Measurements from ENCODE around the gene U2AF1.
"Not testable (repeated sequence)": the region's sequence is repeated elsewhere in the genome, so short reads cannot be mapped to it uniquely, and the experiment has no call there.

U2AF1 gene, protein sequence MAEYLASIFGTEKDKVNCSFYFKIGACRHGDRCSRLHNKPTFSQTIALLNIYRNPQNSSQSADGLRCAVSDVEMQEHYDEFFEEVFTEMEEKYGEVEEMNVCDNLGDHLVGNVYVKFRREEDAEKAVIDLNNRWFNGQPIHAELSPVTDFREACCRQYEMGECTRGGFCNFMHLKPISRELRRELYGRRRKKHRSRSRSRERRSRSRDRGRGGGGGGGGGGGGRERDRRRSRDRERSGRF

DNA sequence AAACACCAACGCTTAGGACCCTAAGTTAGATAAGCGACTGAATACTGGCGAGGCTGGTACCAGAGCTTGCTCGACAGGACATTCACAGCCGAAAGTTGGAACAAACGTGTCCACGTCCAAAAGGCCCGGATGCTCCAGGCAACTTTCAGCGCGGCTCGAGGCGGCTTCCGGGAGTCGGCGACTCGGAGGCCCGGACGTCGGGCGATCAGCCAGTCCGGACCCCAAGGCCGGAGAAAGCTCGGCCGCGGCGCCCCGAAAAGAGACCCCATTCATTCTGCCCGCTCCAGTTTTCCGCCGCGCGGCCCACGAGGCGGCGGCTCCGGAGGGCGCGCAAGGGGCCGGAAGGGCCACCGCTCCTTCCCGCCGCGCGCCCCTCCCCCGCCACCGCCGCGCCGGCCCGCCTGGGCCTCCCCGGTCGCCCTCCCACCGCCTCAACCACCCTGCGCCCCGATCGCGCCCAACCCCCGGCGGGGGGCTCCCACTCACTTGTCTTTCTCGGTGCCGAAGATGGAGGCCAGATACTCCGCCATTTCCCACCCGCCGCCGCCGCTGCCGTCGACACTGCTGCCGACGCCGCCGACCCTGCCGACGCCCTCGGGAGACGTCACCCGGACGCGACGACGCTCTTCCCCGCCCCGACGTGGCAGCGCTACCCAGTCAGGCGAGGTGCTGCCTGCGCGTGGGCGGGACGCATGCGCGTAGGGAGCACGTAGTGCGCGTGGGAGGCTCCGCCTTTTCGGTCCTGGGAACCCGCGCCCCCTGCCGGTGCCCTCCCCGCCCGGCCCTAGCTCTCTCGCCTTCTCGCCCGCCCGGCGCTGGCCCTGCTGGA lies at the start of gene U2AF1:
U2AF1 (minus strand) TSS at position 606 of the 829 bp plus-strand sequence; CDS start at position 530, 76 bp downstream.
- in situ Hi-C loops (cut with HindIII; ENCODE audit: low sequenced_read_pairs): not testable (repeated sequence)

DNA sequence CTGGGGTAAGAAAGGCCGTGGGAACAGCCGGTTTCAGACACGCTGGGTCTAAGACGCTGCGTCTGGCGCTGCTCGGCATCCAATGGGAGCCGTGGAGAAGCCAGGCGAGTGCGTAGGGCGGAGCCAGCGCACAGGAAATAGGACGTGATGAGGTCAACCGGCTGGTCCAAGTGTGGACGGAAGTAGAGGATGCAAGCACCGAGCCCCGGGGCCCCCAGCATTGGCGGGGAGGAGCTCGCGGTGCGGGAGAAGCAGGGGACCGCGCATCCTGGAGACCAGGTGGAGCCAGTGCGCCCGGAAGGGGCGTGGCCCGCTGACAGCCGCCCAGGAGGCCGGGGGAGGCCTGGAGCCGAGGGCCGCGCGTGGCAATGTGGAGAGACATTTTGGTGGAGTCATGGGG lies 46.2 kb upstream of the U2AF1 start:
- in situ Hi-C loops (cut with HindIII; ENCODE audit: low sequenced_read_pairs): not testable (repeated sequence)

DNA sequence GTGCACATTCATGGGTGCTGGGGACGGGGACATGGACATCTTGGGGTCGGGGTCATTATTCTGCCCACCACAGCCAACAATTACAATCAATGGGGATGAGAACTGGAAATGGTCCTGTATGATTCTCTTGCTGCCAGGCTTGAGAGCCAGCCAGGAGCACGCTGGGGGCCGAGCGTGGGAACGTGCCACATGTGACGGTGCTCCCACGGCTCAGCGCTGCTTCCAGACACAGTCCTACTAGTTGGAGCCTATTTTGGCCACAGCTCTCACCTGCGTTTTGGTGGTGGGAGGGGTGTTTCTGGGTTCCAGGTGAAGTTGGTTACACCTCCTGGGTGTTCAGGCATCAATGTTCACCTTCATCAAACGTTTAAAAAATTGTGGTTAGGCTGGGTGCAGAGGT lies 42.0 kb upstream of the U2AF1 start:
- in situ Hi-C loops (cut with HindIII; ENCODE audit: low sequenced_read_pairs): not testable (repeated sequence)

DNA sequence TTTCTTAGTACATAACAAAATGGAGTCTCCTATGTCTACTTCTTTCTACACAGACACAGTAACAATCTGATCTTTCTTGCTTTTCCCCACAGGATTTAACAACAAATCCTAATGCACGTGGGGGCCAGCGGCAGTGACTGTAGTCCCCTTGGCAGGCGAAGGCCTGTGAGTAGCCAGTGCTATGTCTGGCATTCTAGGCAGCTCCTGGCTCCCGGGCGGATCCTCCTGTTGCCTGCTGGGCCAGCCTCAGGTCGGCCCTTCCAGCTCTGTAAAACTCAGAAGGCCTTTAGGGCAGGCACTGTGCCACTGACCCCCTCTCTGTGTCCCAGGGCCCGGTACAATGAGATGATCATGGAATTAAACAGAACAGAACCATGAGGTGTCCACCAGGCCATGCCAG lies 40.6 kb upstream of the U2AF1 start:
- in situ Hi-C loops (cut with HindIII; ENCODE audit: low sequenced_read_pairs): not testable (repeated sequence)

DNA sequence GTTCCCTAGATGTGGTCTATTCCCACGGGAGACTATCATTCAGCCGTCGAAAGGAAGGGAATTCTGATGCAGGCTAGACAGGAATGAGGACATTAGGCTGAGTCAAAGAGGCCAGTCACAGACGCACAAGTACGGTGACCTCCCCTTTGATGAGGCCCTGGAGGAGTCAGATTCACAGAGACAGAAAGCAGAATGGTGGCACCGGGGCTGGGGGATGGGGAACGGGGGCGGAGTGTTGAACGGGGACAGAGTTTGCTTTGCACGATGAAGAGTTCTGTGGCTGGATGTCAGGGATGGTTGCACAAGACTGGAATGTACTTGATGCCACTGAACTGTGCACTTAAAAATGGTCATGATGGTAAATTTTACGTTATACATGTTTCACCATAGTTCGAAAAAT lies 39.3 kb upstream of the U2AF1 start:
- in situ Hi-C loops (cut with HindIII; ENCODE audit: low sequenced_read_pairs): not testable (repeated sequence)

DNA sequence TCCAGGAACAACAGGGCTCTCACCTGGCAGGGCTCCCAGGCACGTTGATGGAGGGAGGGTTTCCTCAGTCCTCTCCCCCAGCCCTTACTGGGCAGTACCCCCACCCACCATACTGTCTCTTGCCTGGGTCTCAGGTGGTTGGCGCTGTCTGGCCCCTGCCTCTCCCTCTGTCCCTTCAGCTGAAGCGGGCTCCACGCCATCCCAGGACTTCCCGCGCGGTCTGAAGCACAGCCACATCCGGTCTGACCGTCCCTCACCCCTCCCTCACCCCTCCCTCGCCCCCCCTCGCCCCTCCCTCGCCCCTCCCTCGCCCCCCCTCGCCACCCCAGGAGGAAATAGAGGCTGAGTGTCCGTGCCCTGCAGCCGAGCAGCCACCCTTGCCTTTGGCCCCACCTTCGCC lies 34.0 kb upstream of the U2AF1 start:
- in situ Hi-C loops (cut with HindIII; ENCODE audit: low sequenced_read_pairs): not testable (repeated sequence)

DNA sequence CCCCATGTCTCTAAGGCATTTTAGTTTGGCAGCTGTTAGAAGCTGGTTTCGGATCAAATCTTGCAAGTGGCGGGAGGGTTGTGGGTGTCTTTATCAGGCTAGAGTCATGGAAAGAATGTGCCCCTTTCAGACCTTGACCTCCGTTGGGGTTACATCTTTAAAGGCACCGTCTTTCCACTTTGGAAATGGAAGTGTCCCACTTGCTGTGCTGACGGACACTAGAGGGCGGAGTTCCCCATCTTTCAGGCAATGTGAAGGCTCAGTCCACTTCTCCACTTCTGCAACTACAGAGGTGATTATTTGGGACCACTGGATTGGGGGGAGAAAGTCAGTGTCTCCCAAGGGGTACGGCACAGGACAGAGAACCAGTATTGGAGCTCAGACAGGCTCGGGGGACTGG lies 31.6 kb upstream of the U2AF1 start:
- in situ Hi-C loops (cut with HindIII; ENCODE audit: low sequenced_read_pairs): not testable (repeated sequence)

DNA sequence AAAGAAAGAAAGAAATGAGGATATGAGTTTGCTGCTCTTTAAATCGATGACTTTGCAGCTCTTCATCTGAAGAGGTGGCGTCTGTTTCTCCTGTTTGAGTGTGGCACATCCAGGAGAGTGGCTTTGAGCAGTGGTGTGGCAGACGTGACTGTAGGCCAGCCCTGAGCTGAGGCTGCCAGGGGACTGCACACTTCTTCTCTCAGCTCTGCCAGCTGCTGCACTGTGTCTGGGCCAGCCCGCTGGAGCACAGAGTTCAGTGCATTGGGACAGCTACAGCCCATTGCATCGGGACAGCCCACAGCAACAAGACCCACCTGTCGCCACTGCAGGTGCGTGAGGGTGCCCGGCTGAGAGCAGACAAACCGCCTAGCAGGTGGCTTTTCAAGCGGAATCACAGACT lies 27.1 kb upstream of the U2AF1 start:
- in situ Hi-C loops (cut with HindIII; ENCODE audit: low sequenced_read_pairs): not testable (repeated sequence)

DNA sequence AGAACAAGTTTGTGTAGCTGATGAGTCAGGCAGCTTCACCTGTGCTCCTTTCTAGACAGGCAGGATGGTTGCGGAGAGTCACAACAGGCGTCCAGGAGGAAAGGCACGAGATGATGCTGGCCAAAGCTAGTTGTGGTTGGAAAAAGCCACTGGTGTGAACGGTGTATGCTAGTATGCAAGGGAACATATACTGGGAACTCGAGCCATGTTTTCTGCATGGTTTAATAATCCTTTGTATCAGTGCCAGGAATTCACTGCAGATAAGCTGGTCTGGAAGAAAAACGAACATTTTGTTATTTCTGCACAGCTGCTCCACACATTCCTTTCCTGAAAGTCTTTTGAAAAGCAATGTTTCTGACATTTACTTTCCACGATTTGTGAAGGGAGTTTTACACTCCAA lies 22.7 kb upstream of the U2AF1 start:
- in situ Hi-C loops (cut with HindIII; ENCODE audit: low sequenced_read_pairs): not testable (repeated sequence)

DNA sequence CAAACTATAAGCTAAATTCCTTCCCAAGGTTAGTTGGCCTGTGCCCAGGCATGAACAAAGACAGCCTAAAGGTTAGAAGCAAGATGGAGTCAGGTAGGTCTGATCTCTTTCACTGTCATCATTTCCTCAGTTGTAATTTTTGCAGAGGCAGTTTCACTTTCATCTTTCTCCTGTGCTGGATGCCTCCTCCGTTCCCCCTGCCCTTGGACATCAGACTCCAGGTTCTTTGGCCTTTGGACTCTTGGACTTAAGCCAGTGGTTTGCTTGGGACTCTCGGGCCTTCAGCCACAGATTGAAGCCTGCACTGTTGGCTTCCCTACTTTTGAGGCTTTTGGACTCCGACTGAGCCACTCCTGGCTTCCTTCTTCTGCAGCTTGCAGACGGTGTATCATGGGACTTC lies 8.6 kb upstream of the U2AF1 start:
- in situ Hi-C loops (cut with HindIII; ENCODE audit: low sequenced_read_pairs): not testable (repeated sequence)

DNA sequence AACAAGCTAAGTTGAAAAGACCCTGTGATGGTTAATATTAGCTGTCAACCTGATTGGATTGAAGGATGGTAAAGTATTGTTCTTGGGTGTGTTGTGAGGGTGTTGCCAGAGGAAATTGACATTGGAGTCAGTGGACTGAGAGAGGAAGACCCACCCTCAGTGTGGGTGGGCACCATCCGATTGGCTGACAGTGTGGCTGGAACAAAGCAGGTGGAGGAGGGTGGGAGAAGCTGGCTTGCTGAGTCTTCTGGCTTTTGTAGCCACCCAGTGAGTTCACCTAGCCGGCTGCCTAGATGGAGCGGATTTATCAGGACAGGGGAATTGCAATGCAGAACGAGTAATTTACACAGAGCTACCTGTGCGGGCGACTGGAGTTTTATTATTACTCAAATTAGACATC lies 7.1 kb upstream of the U2AF1 start:
- in situ Hi-C loops (cut with HindIII; ENCODE audit: low sequenced_read_pairs): not testable (repeated sequence)

DNA sequence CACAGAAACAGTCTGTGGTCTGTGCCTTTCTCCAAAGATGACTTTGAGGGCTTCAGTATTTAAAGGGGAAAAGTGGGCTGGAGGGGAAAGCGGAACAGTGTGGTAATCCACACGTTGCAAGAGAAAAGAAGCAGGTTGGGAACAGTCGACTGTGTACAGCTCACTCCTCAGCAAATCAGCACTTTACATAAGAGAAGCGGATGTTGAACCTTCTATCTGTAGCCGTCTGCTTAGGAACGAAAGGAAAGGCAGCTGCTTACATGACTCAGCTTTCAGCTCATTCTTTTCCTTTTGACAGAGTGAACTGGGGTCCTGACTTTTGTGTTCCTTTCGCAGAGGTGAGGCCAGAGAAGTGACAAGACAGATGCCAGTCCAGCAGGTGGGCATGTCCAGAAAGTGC lies 1.6 kb upstream of the U2AF1 start:
- in situ Hi-C loops (cut with HindIII; ENCODE audit: low sequenced_read_pairs): not testable (repeated sequence)

DNA sequence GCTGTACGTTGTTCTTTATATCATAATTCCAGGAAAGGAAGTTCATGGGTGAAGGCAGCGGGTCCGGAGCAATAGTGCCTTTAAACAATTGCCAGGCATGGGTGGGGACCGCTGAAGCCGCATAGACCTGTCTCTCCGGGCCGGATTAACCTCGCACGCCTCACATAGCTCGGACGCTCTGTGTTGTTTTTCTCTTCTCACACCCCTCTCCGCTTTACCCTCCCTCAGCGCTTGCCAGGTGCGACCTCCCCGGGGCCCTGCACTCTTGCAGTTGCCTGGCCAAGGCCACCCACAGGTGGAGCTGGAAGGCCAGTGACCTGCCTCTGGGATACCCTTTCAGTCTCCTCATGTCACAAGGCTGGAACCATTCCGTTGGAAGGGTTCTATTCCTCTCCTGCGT lies 807 bp upstream of the U2AF1 start:
- in situ Hi-C loops (cut with HindIII; ENCODE audit: low sequenced_read_pairs): not testable (repeated sequence)

DNA sequence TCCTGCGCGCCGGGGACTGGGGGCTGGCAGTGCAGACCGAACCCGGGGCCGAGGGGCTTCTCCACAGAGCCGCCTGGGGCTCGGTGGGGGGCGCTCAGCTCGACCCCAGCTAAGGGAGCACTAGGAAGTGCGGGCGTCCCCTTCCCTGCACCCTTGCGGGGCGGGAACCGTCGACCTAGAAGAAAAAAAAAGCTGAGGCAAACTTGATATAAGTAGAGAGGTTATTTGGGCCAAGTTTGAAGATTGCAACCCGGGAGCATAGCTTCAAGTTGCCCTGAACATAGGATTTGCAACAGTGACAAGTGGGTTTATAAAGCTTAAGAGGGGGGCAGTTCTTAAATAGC lies 396 bp upstream of the U2AF1 start:
- in situ Hi-C loops (cut with HindIII; ENCODE audit: low sequenced_read_pairs): not testable (repeated sequence)

DNA sequence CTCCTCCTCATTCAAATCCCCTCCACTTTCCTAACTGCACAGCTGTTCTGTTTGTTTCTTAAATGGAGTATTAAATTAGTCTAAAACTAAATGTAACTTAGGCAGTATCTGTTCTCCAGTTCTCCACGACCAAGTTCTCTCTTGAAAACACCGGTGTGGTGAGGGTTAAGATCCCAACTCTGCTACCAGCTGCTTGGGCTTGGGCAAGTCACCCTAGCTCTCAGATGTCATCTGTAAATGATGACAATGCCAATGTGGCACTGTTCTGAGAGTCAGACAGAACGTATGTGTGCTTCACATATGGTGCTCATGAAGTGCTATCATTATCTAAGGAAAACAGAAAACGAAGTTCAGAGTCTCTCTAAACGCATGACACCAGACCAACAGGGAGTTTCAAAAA lies 2.7 kb downstream of the U2AF1 start:
- in situ Hi-C loops (cut with HindIII; ENCODE audit: low sequenced_read_pairs): not testable (repeated sequence)

DNA sequence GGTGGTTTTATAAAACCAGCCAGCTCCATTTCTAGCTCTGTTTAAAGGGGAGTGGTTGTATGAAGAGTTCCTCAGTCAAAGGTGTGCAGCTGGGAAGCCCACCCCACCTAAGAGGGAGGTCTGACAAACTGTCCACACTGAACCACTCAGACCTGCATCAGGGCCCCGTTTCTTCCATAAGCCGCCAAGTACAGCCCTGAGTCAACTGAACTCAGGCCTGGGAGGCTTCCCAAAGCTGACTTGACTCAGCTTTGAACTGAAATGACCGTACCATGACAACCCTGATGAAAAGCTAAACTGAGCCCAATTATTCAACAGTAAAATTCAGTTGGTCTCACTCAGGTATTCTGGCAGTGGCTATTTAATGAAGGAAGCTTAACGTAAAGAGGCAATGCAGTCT lies 5.1 kb downstream of the U2AF1 start:
- in situ Hi-C loops (cut with HindIII; ENCODE audit: low sequenced_read_pairs): not testable (repeated sequence)

DNA sequence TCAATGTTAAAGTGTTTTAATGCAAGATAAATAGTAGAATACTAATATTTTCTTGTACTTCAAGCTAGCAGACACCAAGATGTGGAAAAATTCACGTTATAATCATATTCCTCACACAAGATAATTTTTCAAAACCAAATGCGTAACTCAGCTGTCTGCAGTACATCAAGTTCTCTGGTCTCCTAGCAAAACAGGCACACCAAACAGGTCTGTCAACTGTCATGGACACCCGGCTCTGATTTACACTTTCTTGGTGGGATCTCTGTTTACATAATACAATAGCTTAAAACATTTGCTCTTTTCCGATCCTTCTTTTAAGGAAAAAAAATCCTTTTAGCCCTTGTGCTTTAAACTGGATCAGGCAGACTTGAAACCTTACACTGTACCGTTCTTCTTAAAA lies 5.7 kb downstream of the U2AF1 start:
- in situ Hi-C loops (cut with HindIII; ENCODE audit: low sequenced_read_pairs): not testable (repeated sequence)

DNA sequence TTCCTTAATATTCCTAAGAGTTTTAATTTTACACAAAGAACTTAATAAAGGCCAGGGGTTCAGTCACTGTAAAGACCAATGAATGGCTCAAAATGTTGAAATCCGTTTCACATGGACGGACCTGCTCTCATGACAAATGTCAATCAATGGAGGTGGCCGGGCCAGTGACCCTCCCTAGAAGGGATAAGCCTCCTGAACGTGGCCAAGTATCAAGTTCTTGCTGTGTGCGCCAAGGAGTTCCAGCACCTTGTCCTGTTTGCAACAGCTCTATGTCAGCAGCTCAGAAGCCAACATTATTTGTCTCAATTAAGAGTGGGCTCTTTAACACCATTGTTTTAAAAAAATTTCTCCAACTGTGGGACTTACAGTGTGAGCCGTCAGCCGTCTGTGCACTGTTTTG lies 6.4 kb downstream of the U2AF1 start:
- in situ Hi-C loops (cut with HindIII; ENCODE audit: low sequenced_read_pairs): not testable (repeated sequence)

DNA sequence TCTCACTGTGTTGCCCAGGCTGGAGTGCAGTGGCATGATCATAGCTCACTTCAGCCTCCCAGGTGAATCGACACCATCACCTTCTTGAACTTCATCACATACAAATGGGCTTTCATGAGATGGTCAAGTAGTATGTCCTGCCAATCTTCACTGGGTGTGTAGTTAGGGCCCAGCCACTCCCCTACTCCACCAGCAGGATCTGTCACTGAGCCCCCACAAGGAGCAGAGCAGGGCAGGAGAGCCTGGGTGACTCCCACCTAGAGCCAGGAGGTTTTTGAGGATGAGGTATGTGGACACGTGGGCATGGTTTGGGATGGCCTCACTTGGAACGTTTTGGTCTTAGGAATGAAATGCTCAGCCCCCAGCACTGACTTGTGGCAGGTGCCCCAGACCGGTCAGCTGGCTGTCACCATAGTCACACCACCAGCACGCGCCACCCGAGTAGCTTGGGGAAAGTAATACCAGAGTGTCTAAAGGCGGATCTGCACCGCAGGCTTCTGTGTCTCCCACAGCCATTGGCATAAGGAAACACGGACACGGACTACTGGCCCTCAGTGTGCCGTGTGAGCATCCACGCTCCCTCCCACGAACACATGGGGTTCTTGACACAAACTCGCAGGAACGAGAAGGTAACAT lies 15.3 kb downstream of the U2AF1 start:
- in situ Hi-C loops (cut with HindIII; ENCODE audit: low sequenced_read_pairs): not testable (repeated sequence)

DNA sequence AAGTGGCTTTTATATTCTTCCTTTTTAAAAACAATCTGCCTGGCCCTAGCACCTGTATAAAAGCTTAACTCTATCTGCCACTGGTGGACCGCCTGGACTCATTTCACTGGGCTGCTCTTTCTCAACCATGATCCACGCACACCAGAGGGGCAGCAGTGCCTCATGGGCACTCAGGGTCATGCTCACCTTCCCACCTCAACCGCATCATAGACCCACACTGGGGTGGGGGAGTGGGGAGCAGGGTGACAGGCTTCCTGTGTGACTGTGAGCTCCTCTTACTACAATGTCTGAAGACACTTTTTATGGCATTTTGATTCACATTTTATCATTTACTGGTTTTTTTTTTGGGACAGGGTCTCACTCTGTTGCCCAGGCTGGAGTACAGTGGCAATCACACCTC lies 16.4 kb downstream of the U2AF1 start:
- in situ Hi-C loops (cut with HindIII; ENCODE audit: low sequenced_read_pairs): not testable (repeated sequence)

DNA sequence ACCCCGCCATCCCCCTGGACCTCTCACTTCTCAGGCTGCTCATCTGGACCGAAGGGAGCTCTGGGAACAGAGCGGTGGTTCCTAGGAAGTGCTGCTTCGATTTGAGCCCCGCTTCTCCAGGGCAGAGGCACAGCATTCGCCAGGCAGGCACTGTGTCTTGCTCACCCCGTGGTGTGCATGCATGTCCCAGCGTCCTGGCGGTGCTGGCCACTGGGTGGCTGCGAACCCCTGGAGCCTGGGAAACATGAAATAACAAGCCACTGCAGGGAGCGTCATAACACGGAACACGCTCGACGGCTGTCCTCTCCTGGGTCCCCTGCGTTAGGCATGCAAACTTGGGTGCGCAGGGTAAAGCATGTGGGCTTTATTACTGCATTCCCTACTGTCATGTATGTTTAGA lies 17.9 kb downstream of the U2AF1 start:
- in situ Hi-C loops (cut with HindIII; ENCODE audit: low sequenced_read_pairs): not testable (repeated sequence)
